ENCODE data around the gene LILRA2.
"Not testable (repeated sequence)": the region's sequence is repeated elsewhere in the genome, so short reads cannot be mapped to it uniquely, and the experiment has no call there.

The LILRA2 gene

DNA sequence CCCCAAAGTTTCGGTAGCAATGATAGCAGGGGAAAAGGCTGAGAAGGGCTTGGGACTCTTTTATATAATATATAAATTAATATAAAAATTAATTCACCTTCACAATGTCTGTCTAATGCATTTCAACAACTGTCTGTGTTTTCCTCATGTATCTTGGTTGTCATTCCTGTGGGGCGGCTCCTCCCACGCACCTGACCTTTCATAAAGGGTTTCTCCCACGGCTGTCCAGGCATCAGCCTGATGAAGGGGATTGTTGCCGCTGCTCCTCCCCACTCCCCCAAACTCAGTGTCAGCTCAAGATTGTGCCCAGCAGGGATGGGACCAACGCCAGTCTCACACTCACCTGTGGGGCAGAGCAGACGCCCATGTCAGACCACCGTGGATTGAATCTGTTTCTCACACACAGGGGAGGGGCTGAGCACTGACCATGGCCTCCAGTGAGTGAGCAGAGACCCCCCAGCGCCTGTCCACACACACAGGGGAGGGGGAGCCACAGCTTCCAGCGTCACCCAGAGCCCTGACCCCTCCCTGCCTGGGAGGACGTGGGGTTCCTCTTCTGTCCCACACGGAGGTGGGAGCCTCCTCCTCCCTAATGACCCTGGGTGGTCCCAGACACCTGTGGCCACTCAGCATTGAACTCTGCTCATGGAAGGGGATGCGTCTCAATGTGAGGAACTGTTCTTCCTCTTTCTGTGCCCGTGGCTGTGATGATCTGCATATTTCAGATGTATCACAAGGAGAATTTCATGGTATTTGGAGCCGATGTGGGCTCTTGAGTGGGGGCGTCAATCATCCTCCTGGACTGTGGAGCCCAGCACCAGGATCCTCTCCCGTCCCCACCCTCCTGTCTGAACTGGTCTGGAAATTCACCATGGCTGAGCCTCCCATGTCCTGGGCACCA, 1.6 kb upstream of the LILRA2 start:
- not testable (repeated sequence) for DNase-seq

DNA sequence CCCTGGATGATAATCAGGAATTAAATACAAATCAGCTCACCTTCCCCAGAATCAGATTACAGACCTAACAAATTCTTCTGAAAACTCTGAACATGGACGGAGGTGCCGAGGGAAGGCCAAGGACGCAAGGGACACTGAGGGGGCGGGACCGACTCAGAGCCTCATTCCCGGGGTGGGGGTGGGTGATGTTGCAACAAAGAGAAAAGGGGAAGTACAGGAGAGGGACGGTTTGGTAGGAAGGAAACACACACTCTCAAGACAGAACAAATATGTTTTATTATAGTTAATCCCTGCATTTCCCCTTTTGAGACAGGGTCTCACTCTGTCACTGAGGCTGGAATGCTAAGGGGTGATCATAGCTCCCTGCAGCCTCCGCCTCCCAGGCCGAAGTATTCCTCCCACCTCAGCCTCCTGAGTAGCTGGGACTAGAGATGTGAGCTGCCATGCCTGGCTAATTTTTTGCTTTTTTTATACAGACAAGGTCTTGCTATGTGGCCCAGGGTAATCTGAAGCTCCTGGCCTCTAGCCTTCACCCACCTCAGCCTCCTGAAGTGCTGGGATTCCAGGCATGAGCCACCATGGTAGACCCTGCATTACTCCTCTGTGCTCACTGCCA, 786 bp upstream of the LILRA2 start:
- DNase-seq: no peak

DNA sequence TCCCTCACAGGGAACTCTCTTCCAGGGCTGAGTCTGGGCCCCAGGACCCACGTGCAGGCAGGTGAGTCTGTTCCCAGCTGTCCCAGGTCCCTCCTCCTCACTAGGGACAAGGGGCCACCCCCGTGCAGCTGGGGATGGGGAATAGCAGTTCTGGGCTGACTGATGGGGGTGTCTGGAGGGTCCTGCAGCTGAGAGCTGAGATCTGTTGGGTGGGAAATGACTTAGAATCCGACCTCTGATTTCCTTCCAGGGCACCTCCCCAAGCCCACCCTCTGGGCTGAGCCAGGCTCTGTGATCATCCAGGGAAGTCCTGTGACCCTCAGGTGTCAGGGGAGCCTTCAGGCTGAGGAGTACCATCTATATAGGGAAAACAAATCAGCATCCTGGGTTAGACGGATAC, 461 bp downstream of the LILRA2 start:
- no peak for DNase-seq

DNA sequence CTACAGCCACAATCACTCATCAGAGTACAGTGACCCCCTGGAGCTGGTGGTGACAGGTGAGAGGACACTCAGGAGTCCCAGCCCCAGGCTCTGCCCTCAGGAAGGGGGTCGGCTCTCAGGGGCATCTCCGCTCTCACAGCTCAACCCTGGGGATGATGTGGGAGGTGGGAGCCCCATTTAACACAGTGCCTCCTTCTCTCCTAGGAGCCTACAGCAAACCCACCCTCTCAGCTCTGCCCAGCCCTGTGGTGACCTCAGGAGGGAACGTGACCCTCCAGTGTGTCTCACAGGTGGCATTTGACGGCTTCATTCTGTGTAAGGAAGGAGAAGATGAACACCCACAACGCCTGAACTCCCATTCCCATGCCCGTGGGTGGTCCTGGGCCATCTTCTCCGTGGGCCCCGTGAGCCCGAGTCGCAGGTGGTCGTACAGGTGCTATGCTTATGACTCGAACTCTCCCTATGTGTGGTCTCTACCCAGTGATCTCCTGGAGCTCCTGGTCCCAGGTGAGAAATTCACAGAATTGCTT, 1.0 kb downstream of the LILRA2 start:
- no peak for DNase-seq

DNA sequence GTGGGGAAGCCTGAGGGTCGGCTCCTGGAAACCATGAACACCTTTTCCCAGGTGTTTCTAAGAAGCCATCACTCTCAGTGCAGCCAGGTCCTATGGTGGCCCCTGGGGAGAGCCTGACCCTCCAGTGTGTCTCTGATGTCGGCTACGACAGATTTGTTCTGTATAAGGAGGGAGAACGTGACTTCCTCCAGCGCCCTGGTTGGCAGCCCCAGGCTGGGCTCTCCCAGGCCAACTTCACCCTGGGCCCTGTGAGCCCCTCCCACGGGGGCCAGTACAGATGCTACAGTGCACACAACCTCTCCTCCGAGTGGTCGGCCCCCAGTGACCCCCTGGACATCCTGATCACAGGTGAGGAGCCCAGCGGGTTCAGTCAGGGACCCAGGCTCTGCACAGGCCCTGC, 1.6 kb downstream of the LILRA2 start:
- not testable (repeated sequence) for DNase-seq

GRCh38 chr19:54576411-54576976, 2.9 kb downstream of the LILRA2 start:
- no peak for DNase-seq

DNA sequence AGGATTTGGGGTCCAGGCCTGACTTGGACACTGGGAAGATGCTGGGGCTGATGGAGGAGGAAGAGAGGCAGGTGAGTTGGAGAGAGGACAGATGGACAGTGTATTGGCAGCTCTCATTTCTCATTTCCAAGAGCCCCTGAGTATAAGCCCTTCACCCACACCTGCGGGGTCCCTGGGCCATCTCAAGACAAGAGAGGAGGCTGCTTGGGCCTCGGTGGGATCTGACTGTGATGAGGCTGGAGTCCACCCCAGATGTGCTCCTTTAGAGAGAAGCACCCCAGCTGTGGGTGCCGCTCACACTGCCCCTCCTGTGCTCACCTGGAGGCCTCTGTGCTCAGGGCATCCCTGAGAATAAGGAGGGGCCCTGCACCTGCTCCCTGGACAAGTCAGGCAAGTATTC, 3.7 kb downstream of the LILRA2 start:
- DNase-seq: no peak

GRCh38 chr19:54578268-54578667, 4.7 kb downstream of the LILRA2 start:
- not testable (repeated sequence) for DNase-seq

DNA sequence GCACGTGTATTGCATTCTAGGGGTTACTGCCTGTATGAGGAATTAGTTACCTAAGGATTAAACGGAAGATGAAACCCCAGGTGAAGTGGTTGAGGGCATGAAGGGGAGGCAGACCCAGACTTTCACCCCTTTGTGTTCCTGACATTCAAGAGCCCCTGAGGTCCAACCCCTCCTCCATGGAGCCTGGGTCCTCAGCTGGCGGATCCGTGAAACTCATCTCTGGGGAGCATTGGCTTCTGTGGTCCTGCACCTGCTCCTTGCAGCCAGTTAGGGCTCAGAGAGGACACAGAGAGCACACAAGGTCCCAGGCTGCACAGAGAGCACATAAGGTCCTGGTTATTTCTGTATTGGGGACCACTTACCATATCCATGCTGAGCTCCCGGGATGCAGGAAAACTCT, 12.8 kb downstream of the LILRA2 start:
- no peak for DNase-seq

DNA sequence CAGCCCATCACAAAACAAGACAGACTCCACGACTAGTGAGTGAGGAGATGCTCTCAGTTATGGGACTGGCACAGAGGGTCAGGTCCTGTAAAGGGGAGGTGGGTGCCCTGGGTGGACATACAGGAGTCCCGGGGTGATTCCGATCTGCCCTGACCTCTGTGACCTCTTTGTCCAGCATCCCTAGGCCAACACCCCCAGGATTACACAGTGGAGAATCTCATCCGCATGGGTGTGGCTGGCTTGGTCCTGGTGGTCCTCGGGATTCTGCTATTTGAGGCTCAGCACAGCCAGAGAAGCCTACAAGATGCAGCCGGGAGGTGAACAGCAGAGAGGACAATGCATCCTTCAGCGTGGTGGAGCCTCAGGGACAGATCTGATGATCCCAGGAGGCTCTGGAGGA, 13.4 kb downstream of the LILRA2 start:
- no peak for DNase-seq

GRCh38 chr19:54593445-54593844, 19.9 kb downstream of the LILRA2 start, which contains the start of gene LILRA1:
LILRA1 (plus strand) TSS chr19:54593632; CDS start chr19:54594245, 613 bp downstream.
- not testable (repeated sequence) for DNase-seq

GRCh38 chr19:54593931-54594626, 20.5 kb downstream of the LILRA2 start:
- not testable (repeated sequence) for DNase-seq

DNA sequence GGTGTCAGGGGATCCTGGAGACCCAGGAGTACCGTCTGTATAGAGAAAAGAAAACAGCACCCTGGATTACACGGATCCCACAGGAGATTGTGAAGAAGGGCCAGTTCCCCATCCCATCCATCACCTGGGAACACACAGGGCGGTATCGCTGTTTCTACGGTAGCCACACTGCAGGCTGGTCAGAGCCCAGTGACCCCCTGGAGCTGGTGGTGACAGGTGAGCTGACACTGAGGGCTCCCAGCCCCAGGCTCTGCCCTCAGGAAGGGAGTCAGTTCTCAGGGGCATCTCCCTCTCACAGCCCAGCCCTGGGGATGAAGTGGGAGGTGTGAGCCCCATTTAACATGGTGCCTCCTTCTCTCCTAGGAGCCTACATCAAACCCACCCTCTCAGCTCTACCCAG, 21.1 kb downstream of the LILRA2 start:
- no peak for DNase-seq

DNA sequence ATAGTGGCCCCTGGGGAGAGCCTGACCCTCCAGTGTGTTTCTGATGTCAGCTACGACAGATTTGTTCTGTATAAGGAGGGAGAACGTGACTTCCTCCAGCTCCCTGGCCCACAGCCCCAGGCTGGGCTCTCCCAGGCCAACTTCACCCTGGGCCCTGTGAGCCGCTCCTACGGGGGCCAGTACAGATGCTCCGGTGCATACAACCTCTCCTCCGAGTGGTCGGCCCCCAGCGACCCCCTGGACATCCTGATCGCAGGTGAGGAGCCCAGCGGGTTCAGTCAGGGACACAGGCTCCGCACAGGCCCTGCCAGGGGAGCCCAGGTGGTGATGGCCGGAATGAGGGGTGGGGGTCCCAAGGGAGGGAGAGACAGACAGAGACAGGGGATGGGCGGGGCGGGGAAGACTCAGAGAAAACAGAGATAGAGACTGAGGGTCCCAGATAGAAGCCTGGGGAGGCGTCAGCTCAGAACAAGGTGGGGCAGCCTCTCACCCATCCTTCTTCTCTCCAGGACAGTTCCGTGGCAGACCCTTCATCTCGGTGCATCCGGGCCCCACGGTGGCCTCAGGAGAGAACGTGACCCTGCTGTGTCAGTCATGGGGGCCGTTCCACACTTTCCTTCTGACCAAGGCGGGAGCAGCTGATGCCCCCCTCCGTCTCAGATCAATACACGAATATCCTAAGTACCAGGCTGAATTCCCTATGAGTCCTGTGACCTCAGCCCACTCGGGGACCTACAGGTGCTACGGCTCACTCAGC, 22.3 kb downstream of the LILRA2 start:
- not testable (repeated sequence) for DNase-seq

- DNase-seq: no peak
These were observed 26.6 kb downstream of the LILRA2 start for GRCh38 chr19:54600212-54600611.

DNA sequence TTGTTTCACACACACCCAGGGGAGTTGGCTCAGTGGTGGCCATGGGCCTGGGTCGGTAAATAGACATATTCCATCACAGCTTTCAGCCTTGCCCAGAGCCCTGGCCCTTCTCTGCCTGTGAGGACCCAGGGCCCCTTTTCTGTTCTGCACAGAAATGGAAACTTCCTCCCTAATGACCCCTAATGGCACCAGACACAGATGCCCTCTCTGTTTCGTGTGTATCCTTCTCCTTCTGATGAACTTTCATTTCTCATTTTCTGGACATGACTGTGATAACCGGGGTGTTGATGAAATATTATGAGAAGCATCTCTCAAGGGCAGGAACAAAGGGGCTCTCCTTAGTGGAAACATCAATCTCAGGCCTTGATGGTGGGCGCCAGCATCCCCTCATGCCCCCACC, 32.6 kb downstream of the LILRA2 start:
- DNase-seq: no peak

DNA sequence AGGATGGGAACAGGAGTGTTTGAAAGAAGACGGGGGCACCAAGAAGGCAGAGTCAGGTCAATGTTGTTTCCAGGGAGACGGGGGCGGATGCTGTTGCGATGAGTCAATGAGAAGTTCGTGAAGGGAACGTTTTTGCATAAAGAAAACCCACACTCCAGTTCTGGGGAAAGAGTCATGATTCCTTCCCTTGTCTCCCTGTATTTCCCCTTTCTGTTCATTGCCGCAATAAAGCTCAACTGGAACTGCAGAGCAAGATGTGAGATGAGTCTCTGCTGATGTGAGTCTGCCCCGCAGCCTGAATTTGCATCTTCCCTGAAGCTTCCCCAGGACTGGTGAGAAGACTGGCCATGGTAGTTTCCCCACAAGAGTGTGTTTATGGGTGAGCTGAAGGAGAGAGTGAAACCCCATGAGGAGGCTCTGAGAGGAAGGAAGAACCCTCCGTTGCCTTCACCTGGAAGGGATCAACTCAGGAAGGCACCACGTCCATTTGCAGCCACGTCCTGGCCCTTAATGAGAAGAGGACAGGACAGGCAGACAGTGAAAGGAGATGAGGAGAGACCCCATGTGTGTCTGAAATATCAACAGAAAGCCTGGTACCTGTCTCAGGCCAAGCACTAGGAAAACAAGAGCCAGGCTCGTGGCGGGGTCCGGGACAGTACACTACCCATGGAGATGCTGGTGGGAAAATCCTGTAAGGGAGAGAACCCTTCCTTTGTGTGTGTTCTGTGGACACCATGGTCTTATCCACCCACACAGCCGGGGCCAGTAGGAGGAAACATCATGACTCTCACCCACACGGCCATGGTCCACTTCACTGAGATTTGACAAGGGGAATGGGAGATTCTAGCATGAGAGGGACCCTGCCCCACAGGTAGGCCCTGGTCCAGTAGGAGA, 33.5 kb downstream of the LILRA2 start:
- DNase-seq: no peak

DNA sequence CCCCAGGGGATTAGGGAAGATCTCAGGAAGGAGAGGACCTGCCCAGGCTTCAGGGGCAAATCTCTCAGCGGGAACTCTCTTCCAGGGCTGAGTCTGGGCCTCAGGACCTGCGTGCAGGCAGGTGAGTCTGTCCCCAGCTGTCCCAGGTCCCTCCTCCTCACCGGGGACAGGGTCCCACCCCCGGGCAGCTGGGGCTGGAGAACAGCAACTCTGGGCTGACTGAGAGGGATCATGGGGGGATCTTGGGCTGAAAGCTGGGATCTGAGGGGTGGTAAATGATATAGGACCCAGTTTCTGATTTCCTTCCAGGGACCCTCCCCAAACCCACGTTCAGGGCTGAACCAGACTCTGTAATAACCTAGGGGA, 34.2 kb downstream of the LILRA2 start:
- no peak for DNase-seq

DNA sequence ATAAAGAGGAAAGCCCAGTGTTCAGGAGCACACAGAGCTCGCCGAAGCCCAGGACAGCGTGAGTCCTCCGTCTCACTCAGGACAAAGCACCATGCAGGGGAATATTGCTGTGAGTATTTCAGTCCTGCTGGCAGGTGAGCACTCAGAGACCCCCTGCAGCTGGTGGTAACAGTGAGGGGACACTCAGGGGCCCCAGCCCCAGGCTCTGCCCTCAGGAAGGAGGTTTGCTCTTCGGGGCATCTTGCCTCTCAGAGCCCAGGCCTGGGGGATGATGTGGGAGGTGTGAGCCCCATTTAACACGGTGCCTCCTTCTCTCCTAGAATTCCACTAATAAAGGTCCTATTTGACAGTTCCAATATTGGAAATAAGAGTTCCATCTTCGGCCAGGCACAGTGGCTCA, 34.6 kb downstream of the LILRA2 start:
- DNase-seq: no peak

- DNase-seq: no peak
These were observed 35.2 kb downstream of the LILRA2 start for GRCh38 chr19:54608792-54609191.

DNA sequence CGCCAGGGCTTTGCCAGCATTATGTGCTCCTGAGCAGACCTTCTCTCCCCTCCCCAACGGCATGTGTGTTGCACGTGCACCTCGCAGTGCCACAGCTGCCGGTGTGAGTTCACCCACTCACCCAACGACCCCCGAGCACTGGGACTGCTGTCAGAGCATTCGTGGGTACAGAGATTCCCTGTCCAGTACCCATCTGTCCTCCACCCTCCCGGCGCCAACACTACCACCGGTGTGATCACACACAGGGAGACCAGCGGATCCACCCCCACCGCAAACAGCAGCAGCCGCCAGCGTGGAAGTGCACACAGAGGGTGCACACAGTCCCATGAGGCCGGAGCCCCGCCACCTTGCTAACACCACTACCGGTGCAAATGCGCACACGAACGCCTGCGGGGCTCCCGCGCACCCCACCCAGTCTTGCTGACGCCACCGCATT, 35.8 kb downstream of the LILRA2 start:
- DNase-seq: no peak

Data from cerebellar nuclear complex (tissue), 1 donor.